Activated T-cell treated with anti-CD3 and anti-CD28 coated beads, Interleukin-2, amount 50 U/mL, for 4 hours (primary cell): ENCODE data around the gene SDSL. TPM values are rescaled to one million over a fixed set of nuclear protein-coding genes. Genes with fewer than 3 reads are reported as not detected.
A peak's percentile ranks its signal among the peaks of the same experiment; 100 is the strongest.

ENCODE experiments used
- ATAC-seq, 2 donors: fragments of 200-7000 bp; cut with Tn5 transposase; one replicate each; pipeline ENCODE4 v1.10.0; 2021
- DNase-seq: peaks from one replicate; pipeline ENCODE4 v3.0.0-alpha.2; 2020
- H3K27me3 Mint-ChIP-seq: one replicate; pipeline ENCODE4 v1.8.0; 2021; ENCODE audit warnings: low read depth, mixed read lengths
- H3K36me3 Mint-ChIP-seq: one replicate; pipeline ENCODE4 v1.8.0; 2022; ENCODE audit warnings: mixed read lengths; ENCODE audit not compliant: insufficient read depth
- H3K4me1 Mint-ChIP-seq: one replicate; pipeline ENCODE4 v1.8.0; 2021; ENCODE audit warnings: low read depth, mixed read lengths
- H3K4me3 Mint-ChIP-seq: one replicate; pipeline ENCODE4 v1.8.0; 2021; ENCODE audit warnings: mild to moderate bottlenecking, moderate library complexity, mixed read lengths
- H3K9me3 Mint-ChIP-seq: one replicate; pipeline ENCODE4 v1.8.0; 2021; ENCODE audit warnings: mixed read lengths
- total RNA-seq, 3 donors: library from RNA; stranded (reverse); gene quantifications; one replicate each; pipeline ENCODE4 v1.2.1, GENCODE V29; 2021

Gene SDSL, protein sequence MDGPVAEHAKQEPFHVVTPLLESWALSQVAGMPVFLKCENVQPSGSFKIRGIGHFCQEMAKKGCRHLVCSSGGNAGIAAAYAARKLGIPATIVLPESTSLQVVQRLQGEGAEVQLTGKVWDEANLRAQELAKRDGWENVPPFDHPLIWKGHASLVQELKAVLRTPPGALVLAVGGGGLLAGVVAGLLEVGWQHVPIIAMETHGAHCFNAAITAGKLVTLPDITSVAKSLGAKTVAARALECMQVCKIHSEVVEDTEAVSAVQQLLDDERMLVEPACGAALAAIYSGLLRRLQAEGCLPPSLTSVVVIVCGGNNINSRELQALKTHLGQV
- total RNA-seq, result under 1 TPM in 1 of 3 donors, not detected in 2; 0.46 TPM

- Mint-ChIP-seq H3K9me3 (no peaks in the 10 kb centered on the region), H3K4me1 (no peaks in the 10 kb centered on the region), H3K27me3 (peaks cover 16% of the 10 kb centered on the region), H3K4me3 (peak within 1 kb of the TSS; percentile 7), H3K36me3 (no peaks in the 10 kb centered on the region)
- DNase-seq (no peak), ATAC-seq (peak; percentile 60 to 70)
These were observed at the start of gene SDSL for GRCh38 chr12:113422030-113422885. TSS of gene SDSL (plus strand) at chr12:113422380. CDS start at chr12:113427983, 5,603 bp downstream.

DNA sequence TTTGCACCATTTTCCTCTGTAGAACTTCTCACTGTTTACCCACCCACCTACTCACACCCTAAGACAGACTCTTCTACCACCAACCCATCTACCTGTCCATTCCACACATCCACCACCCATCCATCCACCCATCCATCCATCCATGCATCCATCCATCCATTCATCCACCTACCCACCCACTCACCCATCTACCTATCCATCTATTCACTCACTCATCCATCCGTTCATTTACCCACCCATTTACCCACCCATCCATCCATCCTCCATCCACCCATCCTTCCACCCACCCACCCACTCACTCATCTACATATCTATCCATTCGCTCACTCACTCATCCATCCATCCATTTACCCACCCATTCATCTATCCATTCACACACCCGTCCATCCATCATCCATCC lies 48.7 kb upstream of the SDSL start:
- H3K36me3 Mint-ChIP-seq, result peaks cover 27% of the 10 kb centered on the region
- H3K9me3 Mint-ChIP-seq, result no peaks in the 10 kb centered on the region

GRCh38 chr12:113373969-113374368 lies 48.2 kb upstream of the SDSL start:
- Mint-ChIP-seq H3K9me3 (no peaks in the 10 kb centered on the region), H3K27me3 (no peaks in the 10 kb centered on the region), H3K4me1 (peaks cover 2% of the 10 kb centered on the region), H3K36me3 (peaks cover 25% of the 10 kb centered on the region), H3K4me3 (no peak overlapping the region)
- ATAC-seq (no peak), DNase-seq (no peak)

More for the DNA sequence above, 48.7 kb upstream of the SDSL start:
- no peaks in the 10 kb centered on the region for H3K27me3 Mint-ChIP-seq
- no peak overlapping the region for H3K4me3 Mint-ChIP-seq
- no peak for DNase-seq
- ATAC-seq, result no peak
- H3K4me1 Mint-ChIP-seq, result peaks cover 2% of the 10 kb centered on the region

DNA sequence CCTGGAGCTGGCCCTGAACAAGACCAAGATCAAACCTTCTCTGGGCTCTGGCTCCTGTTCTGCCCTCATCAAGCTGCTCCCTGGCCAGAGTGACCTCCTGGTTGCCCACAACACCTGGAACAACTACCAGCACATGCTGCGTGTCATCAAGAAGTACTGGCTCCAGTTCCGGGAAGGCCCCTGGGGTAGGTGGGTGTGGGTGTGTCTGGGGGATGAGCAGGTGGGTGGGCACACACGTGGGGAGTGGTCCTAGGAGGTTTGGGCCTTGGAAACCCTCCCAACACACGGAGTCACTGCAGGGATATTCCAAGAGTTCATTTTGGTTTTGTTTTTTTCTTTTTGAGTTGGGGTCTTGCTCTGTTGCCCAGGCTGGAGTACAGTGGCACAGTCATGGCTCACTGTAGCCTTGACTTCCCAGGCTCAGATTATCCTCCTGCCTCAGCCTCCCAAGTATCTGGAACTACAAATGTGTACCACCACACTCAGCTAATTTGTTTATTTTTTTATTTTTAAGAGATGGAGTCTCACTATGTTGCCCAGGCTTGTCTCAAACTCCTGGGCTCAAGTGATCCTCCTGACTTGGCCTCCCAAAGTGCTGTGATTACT lies 47.3 kb upstream of the SDSL start:
- no peak for ATAC-seq
- Mint-ChIP-seq H3K9me3 (no peaks in the 10 kb centered on the region), H3K36me3 (peaks cover 25% of the 10 kb centered on the region), H3K4me3 (no peak overlapping the region), H3K4me1 (peaks cover 2% of the 10 kb centered on the region), H3K27me3 (no peaks in the 10 kb centered on the region)
- DNase-seq, result no peak

- Mint-ChIP-seq H3K36me3 (peaks cover 17% of the 10 kb centered on the region), H3K9me3 (no peaks in the 10 kb centered on the region)
- ATAC-seq, result no peak
These were observed 43.9 kb upstream of the SDSL start for GRCh38 chr12:113378291-113378690.

DNA sequence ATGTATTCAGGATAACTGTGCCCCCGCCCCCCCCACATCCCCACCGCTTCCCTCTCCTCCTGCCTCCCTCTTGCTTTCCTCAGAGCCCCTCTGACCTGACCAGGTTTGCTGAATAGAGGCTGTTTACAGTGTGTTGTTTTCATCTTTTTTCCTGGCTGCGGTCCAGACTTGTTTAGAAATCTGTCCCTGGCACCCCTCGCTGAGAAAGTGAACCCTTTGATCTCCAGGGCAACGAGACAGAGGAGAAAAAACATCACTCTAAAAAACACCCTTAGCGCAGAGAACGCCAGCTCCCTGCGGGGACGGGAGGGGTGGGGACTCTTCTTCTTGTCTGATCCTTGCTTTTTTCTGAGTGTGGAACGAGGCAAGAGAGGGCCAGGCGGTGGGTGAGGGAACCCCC lies 41.0 kb upstream of the SDSL start:
- H3K27me3 Mint-ChIP-seq, result no peaks in the 10 kb centered on the region
- H3K4me3 Mint-ChIP-seq, result no peak overlapping the region
- no peak for DNase-seq
- H3K36me3 Mint-ChIP-seq, result peaks cover 17% of the 10 kb centered on the region
- no peaks in the 10 kb centered on the region for H3K9me3 Mint-ChIP-seq
- no peak for ATAC-seq
- H3K4me1 Mint-ChIP-seq, result no peaks in the 10 kb centered on the region

More at GRCh38 chr12:113378291-113378690, 43.9 kb upstream of the SDSL start:
- H3K4me1 Mint-ChIP-seq, result peaks cover 2% of the 10 kb centered on the region
- H3K4me3 Mint-ChIP-seq, result no peak overlapping the region
- DNase-seq, result no peak
- H3K27me3 Mint-ChIP-seq, result no peaks in the 10 kb centered on the region

DNA sequence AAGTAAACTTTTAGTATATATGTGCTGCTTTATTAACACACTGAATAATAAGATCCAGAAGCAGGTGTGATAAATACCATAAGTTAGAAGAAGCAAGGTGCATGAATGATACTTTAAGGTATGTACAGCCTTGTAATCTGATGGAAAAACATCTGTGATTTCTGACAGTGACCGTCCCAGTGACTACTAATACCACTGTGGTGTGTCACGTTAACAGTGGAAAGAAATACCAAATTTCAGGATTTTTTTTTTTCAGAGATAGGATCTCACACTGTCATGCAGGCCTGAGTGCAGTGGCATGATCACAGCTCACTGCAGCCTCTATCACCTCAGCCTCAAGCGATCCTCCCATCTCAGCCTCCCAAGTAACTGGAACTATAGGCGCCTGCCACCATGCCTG lies 40.0 kb upstream of the SDSL start:
- H3K9me3 Mint-ChIP-seq, result no peaks in the 10 kb centered on the region
- peaks cover 17% of the 10 kb centered on the region for H3K36me3 Mint-ChIP-seq
- ATAC-seq (no peak), DNase-seq (no peak)
- H3K27me3 Mint-ChIP-seq, result no peaks in the 10 kb centered on the region
- H3K4me1 Mint-ChIP-seq, result no peaks in the 10 kb centered on the region
- no peak overlapping the region for H3K4me3 Mint-ChIP-seq

- DNase-seq (no peak), ATAC-seq (no peak)
- Mint-ChIP-seq H3K9me3 (no peaks in the 10 kb centered on the region), H3K4me1 (no peaks in the 10 kb centered on the region), H3K36me3 (peaks cover 18% of the 10 kb centered on the region), H3K27me3 (no peaks in the 10 kb centered on the region), H3K4me3 (no peak overlapping the region)
These were observed 37.4 kb upstream of the SDSL start for GRCh38 chr12:113384778-113385177.

GRCh38 chr12:113385282-113385882 lies 36.8 kb upstream of the SDSL start:
- DNase-seq (no peak), ATAC-seq (no peak)
- Mint-ChIP-seq H3K27me3 (no peaks in the 10 kb centered on the region), H3K9me3 (no peaks in the 10 kb centered on the region), H3K4me3 (no peak overlapping the region), H3K4me1 (no peaks in the 10 kb centered on the region), H3K36me3 (peaks cover 18% of the 10 kb centered on the region)

GRCh38 chr12:113386866-113387566 lies 35.2 kb upstream of the SDSL start:
- DNase-seq (no peak), ATAC-seq (no peak)
- Mint-ChIP-seq H3K36me3 (peaks cover 17% of the 10 kb centered on the region), H3K4me1 (no peaks in the 10 kb centered on the region), H3K9me3 (no peaks in the 10 kb centered on the region), H3K4me3 (no peak overlapping the region), H3K27me3 (no peaks in the 10 kb centered on the region)

DNA sequence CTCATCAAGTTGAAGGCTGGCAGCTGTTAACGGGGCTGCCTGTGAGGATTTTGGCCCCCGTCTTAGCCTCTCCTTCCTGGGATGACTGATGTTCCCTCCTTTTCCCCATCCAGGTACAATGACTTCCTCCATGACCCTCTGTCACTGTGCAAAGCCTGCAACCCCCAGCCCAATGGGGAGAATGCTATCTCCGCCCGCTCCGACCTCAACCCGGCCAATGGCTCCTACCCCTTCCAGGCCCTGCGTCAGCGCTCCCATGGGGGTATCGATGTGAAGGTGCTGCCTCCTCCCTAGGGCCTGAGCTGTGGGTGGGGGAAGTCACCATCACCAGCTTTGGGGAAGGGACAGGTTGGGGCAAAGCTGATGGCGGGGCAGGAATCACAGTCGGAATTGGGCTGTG lies 34.5 kb upstream of the SDSL start:
- no peak overlapping the region for H3K4me3 Mint-ChIP-seq
- peaks cover 17% of the 10 kb centered on the region for H3K36me3 Mint-ChIP-seq
- ATAC-seq (no peak), DNase-seq (no peak)
- no peaks in the 10 kb centered on the region for H3K27me3 Mint-ChIP-seq
- no peaks in the 10 kb centered on the region for H3K9me3 Mint-ChIP-seq
- H3K4me1 Mint-ChIP-seq, result no peaks in the 10 kb centered on the region

GRCh38 chr12:113388351-113388750 lies 33.8 kb upstream of the SDSL start:
- Mint-ChIP-seq H3K27me3 (no peaks in the 10 kb centered on the region), H3K9me3 (no peaks in the 10 kb centered on the region), H3K4me1 (no peaks in the 10 kb centered on the region), H3K4me3 (no peak overlapping the region), H3K36me3 (peaks cover 17% of the 10 kb centered on the region)
- DNase-seq (no peak), ATAC-seq (no peak)

- no peak for ATAC-seq
- DNase-seq, result no peak
- Mint-ChIP-seq H3K27me3 (no peaks in the 10 kb centered on the region), H3K9me3 (no peaks in the 10 kb centered on the region), H3K4me3 (no peak overlapping the region), H3K36me3 (peaks cover 12% of the 10 kb centered on the region), H3K4me1 (no peaks in the 10 kb centered on the region)
These were observed 31.8 kb upstream of the SDSL start for GRCh38 chr12:113390064-113391043.
